ENCODE measurements around the gene SRPRA.

DNA sequence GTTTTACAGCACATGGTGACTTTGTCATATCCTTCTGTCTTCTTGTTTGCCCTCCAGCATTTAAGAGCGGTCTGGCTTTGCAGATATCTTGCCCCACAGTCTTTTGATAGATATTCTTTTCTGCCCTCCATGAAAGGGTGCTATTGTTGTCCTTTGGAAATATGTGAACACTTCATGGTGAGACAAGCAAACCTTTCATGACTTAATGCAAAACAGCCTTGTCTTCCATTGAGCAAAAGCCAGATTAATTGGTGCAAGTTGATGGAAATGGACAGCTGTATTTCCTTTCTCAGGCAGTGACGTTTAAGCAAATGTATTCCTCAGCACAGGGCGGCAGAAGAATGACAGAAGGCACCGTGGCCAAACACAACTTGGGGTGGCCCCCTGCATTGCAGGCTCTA lies 39.6 kb upstream of the SRPRA start:
- TF ChIP-seq, protein P1, sequence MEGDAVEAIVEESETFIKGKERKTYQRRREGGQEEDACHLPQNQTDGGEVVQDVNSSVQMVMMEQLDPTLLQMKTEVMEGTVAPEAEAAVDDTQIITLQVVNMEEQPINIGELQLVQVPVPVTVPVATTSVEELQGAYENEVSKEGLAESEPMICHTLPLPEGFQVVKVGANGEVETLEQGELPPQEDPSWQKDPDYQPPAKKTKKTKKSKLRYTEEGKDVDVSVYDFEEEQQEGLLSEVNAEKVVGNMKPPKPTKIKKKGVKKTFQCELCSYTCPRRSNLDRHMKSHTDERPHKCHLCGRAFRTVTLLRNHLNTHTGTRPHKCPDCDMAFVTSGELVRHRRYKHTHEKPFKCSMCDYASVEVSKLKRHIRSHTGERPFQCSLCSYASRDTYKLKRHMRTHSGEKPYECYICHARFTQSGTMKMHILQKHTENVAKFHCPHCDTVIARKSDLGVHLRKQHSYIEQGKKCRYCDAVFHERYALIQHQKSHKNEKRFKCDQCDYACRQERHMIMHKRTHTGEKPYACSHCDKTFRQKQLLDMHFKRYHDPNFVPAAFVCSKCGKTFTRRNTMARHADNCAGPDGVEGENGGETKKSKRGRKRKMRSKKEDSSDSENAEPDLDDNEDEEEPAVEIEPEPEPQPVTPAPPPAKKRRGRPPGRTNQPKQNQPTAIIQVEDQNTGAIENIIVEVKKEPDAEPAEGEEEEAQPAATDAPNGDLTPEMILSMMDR (IDR thresholded peaks at IDR 0.05; ENCODE audit: low read depth, low read length, missing input control) = no peak
- TF ChIP-seq RAD21 (IDR thresholded peaks at IDR 0.05) = no peak

Data from liver (tissue), 3 donors.